Measurements from ENCODE around the gene TSPYL2.
A peak's percentile ranks its signal among the peaks of the same experiment; 100 is the strongest.

The TSPYL2 gene

DNA sequence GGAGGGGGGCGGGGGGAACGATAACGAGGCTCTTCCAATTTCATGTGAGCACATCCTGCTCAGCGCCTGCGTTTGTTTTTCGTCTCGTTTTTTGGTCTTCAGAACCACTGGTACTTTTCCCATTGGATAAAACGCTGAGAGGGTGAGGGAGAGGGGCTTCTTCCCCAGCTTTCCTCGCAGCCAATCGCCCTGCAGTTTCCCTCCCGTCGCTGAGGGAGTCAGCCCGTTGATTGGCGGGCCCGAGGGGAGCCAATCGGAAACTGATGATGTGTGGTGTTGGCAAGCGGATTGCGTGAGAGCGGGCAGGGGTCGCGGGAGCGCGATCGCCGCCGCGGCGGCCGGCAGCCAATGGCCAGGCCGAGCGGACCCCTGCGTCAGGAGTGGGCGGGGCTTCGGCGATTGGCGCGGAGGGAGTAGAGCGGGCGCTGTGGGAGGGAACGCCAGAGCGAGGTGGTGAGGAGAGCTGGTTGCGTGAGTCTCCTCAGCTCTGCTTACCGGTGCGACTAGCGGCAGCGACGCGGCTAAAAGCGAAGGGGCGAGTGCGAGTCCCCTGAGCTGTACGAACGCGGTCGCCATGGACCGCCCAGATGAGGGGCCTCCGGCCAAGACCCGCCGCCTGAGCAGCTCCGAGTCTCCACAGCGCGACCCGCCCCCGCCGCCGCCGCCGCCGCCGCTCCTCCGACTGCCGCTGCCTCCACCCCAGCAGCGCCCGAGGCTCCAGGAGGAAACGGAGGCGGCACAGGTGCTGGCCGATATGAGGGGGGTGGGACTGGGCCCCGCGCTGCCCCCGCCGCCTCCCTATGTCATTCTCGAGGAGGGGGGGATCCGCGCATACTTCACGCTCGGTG is at the start of gene TSPYL2:
Gene TSPYL2, plus strand, starts transcription at position 443 of the 848 bp plus-strand sequence. Its CDS starts 132 bp downstream, at position 575.
- peak; percentile 93 for DNase-seq (ENCODE audit: low read depth)

DNA sequence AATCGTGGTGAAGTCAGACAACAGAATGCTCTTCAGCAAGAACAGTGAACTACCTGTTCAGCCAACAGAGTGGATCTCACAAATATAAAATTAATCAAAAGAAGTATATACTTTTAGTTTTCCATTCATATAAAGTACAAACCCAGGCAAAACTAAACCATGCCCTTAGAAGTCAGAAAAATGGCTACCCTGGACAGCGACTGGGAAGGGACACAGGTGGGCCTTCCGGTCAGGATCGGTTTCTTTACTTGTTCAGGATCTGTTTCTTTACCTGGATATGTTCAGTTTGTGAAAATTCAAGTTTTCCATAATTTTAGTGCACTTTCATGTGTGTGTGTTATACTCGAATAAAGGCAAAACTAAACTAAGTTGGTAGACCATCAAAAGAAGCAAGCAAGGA is 46.0 kb upstream of the TSPYL2 start:
- no peak for DNase-seq (ENCODE audit: low read depth)

- no peak for DNase-seq (ENCODE audit: low read depth)
Observed at GRCh38 chrX:53039236-53039635, 42.9 kb upstream of the TSPYL2 start.

- DNase-seq (ENCODE audit: low read depth), result no peak
Observed at GRCh38 chrX:53044995-53045394, 37.2 kb upstream of the TSPYL2 start.

DNA sequence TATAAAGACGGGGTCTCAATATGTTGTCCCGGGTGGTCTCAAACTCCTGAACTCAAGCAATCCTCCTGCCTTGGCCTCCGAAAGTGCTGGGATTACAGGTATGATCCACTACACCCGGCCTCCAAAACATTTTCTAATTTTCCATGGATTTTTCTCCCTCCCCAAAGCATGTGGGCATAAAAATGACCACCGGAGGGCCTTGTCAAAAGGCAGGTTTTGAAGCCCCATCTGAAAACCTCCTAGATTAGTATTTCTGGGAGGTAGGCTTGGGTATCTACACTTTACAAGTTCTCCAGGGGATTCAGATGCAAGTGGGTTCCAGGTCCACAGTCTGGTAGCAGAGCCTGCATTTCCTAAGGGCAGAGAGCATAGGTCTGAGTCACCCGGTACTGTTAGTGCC is 34.9 kb upstream of the TSPYL2 start:
- DNase-seq (ENCODE audit: low read depth), result peak; percentile 47

GRCh38 chrX:53048169-53049126 is 33.7 kb upstream of the TSPYL2 start, which contains the start of gene GPR173:
TSS of gene GPR173 (plus strand) at chrX:53048789. CDS start at chrX:53076622, 27,833 bp downstream.
- peak; percentile 59 for DNase-seq (ENCODE audit: low read depth)

- no peak for DNase-seq (ENCODE audit: low read depth)
Observed at GRCh38 chrX:53049127-53049517, 33.0 kb upstream of the TSPYL2 start.

DNA sequence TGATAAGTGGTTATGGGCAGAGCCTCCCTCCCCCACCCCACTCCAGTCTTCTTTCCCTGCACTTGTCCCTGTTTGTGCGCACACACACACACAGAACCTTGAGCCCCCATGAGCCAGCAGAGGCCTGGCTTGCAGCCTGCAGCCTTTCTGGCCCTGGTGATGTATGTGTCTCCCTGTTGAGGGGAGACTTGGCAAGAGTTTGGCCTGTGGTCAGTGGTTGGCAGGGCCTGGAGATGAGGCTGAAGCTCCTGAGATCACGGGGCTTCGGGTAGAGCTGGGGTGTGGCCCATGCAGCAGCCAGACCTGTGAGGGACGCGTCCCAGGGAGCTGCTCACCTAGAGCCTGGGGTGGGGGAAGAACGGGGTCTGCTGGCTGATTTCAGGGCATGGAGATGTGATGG is 31.3 kb upstream of the TSPYL2 start:
- no peak for DNase-seq (ENCODE audit: low read depth)

DNA sequence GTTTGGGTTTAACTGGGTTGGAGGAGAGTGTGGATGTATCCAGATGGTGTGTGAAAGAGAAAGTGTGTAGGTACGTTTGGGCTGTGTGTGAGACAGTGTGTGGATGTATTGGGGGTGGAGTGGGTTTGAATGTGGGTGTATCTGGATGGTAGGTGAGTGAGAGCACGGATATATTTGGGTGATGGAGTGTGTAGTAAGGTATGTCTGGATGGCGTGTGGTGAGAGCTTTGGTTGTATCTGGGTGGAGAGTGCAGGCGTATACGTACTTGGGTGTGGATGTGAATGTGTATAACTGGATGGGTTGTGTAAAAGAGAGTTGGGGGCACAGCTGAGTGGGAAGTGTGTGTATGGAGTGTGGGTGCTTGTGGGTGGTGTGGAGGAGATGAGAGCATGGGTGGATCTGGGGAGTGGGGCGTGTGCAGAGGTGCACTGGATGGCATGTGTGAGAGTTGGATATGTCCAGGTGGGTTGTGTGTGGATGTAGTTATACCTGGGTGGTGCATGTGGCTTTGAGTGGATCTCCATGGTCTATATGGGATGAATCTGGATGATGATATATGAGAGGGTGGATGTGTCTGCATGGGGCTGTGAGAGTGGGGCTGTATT is 26.8 kb upstream of the TSPYL2 start:
- DNase-seq (ENCODE audit: low read depth), result no peak

DNA sequence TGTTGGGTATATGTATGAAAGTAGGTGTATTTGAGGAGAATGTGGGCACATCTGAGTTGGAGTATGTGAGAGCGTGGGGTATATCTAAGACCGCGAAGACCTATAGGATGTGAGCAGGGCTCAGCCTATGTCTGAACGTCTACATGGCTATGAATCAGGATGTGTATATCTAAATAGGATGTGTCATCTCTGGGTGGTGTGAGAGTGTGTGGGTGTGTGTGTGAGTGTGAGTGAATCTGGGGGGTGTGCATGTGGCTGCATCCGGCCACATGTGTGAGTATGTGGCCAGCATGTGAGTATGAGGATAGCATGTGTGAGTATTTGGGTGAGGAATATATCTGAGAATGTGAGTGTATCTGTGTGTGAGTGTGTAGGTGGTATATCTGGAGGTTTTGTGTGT is 25.9 kb upstream of the TSPYL2 start:
- DNase-seq (ENCODE audit: low read depth), result peak; percentile 18

GRCh38 chrX:53065104-53065503 is 17.1 kb upstream of the TSPYL2 start:
- no peak for DNase-seq (ENCODE audit: low read depth)

GRCh38 chrX:53071064-53071463 is 11.1 kb upstream of the TSPYL2 start:
- no peak for DNase-seq (ENCODE audit: low read depth)

GRCh38 chrX:53071604-53072417 is 10.4 kb upstream of the TSPYL2 start:
- peak; percentile 71 for DNase-seq (ENCODE audit: low read depth)

- no peak for DNase-seq (ENCODE audit: low read depth)
Observed at GRCh38 chrX:53072418-53073114, 9.6 kb upstream of the TSPYL2 start.

GRCh38 chrX:53073115-53073586 is 9.0 kb upstream of the TSPYL2 start:
- no peak for DNase-seq (ENCODE audit: low read depth)

DNA sequence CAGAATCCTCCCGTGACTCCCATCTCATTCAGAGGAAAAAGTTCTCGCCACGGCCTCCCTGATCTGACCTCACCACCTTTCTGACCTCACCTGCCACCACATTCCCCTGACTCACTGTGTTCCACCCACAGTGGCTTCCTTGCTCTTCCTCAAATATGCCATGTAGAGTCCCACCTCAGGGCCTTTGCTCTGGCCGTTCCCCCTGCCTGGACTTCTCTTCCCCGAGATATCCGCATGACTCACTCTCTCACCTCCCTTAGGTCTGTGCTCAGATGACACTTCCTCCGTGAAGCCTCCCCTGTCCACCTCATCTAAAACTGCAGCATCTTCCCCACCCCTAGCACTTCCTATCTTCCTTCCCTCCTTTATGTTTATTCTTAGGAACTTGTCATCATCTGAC is 7.2 kb upstream of the TSPYL2 start:
- DNase-seq (ENCODE audit: low read depth), result no peak

DNA sequence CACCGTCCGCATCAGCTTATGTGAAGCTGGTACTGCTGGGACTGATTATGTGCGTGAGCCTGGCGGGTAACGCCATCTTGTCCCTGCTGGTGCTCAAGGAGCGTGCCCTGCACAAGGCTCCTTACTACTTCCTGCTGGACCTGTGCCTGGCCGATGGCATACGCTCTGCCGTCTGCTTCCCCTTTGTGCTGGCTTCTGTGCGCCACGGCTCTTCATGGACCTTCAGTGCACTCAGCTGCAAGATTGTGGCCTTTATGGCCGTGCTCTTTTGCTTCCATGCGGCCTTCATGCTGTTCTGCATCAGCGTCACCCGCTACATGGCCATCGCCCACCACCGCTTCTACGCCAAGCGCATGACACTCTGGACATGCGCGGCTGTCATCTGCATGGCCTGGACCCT is 5.5 kb upstream of the TSPYL2 start:
- no peak for DNase-seq (ENCODE audit: low read depth)

DNA sequence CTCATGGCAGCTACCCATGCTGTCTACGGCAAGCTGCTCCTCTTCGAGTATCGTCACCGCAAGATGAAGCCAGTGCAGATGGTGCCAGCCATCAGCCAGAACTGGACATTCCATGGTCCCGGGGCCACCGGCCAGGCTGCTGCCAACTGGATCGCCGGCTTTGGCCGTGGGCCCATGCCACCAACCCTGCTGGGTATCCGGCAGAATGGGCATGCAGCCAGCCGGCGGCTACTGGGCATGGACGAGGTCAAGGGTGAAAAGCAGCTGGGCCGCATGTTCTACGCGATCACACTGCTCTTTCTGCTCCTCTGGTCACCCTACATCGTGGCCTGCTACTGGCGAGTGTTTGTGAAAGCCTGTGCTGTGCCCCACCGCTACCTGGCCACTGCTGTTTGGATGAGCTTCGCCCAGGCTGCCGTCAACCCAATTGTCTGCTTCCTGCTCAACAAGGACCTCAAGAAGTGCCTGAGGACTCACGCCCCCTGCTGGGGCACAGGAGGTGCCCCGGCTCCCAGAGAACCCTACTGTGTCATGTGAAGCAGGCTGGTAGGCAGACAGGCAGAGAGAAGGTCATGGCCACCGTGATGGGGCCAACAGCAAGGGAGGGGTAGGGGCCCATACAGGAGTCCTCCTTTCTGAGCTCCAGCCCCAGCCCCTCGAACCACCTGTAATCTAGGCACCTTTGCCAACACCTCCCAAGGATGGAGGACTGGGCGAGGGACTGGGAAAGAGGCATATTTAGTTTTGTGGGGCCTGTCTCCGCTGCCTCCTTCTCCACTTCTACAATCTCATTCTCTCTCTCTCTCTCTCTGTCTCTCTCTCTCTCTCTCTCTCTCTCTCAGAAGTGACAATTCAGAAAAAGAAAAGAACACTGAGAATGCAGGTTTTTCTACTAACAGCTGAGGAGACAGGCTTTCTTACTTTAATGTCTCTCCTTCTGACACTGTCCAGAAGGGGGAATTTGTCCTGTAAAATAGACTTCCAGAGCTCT is 4.7 kb upstream of the TSPYL2 start:
- DNase-seq (ENCODE audit: low read depth), result no peak

DNA sequence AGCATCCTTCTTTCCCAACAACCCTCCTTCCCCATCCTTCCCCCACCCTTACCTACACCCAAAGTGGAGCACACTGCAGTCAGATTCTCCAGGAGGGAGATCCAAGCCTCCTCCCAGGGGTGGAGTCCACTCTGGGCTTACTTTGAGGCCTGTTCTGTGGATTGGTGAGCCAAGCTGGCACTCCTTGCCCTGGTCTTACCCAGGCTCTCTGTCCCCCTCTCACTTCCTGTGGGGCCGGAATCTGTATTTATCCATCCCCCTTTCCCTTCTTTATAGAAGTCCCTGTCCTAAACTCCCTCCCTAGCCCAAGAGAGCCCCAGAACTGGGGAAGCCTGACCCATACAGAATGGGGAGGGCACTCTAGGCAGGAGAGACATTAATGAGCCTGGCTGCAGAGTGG is 3.2 kb upstream of the TSPYL2 start:
- DNase-seq (ENCODE audit: low read depth), result no peak

All from ELR (cell line).